ENCODE results near the gene SYCP2L. TPM values are rescaled to one million over a fixed set of nuclear protein-coding genes. Genes with fewer than 3 reads are reported as not detected.

SYCP2L gene
- total and polyA plus RNA-seq, 4 donors, result 0.49 to 5.3 (median 0.69) TPM

DNA sequence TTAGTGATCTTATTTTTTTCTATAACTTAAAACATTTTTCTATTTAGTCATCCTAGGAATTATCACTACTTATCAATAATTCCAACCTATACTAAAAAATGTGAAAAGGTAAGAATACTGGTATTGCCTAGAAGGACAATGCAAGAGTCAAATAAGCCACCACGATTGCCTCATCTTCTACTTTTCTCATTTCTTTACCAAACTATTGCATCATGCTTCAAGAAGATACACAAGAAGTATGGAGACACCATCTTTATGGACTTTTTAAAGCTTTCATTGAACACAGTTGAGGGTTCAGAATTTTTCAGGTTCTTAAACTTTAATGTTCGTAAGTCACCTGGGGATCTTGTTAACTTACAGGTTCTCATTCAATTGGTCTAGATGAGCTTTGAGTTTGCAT lies 131.4 kb downstream of the SYCP2L start:
- TF ChIP-seq, protein P1, sequence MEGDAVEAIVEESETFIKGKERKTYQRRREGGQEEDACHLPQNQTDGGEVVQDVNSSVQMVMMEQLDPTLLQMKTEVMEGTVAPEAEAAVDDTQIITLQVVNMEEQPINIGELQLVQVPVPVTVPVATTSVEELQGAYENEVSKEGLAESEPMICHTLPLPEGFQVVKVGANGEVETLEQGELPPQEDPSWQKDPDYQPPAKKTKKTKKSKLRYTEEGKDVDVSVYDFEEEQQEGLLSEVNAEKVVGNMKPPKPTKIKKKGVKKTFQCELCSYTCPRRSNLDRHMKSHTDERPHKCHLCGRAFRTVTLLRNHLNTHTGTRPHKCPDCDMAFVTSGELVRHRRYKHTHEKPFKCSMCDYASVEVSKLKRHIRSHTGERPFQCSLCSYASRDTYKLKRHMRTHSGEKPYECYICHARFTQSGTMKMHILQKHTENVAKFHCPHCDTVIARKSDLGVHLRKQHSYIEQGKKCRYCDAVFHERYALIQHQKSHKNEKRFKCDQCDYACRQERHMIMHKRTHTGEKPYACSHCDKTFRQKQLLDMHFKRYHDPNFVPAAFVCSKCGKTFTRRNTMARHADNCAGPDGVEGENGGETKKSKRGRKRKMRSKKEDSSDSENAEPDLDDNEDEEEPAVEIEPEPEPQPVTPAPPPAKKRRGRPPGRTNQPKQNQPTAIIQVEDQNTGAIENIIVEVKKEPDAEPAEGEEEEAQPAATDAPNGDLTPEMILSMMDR (IDR thresholded peaks at IDR 0.05; ENCODE audit: control extremely low read depth, extremely low read depth), result no peak
- ATAC-seq (ENCODE audit: insufficient read depth, low FRiP score), result no peak
- 87% methylated on average over 2 of the region's 2 CpGs for WGBS, 2 donors
- Histone ChIP-seq H3K9ac (ENCODE audit: insufficient read depth in 1 of 2, low read length in 2 of 2) (no peak overlapping the region), H3K9me3 (ENCODE audit: control insufficient read depth in 4 of 4, insufficient read depth in 3 of 4, low read length in 3 of 4) (peaks cover 0 to 2% (median 0%) of the 10 kb centered on the region in 4 donors), H3K27ac (ENCODE audit: low read depth in 1 of 2, low read length in 1 of 2) (no peak overlapping the region), H3K27me3 (ENCODE audit: control insufficient read depth in 3 of 3, insufficient read depth in 3 of 3, low read length in 2 of 3) (no peaks in the 10 kb centered on the region), H3K4me1 (ENCODE audit: control insufficient read depth in 5 of 5, insufficient read depth in 5 of 5, low read length in 5 of 5) (peaks cover 0 to 8% (median 0%) of the 10 kb centered on the region in 5 donors), H3K36me3 (ENCODE audit: control insufficient read depth in 4 of 4, insufficient read depth in 4 of 4, low read length in 4 of 4) (no peaks in the 10 kb centered on the region), H3K4me3 (no peak overlapping the region)
- DNase-seq, result no peak

DNA sequence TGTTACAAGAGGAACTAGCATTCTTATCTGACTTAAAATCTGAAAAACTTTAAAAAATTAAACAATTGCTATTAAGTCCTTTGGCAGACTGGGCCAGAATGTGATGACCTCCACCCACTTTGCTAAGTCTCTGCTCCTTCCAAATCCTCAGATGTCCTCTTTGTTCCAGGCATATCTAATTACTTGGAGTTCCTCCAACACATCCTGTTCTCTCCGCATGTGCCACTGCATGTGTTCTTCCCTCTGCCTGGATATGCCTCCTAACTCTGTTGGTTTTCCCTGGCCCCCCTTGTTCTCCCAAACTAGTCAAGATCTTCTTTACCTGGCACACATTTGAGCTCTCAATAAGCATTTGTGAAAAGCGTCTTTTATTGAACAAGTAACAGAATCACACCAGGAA lies 134.2 kb downstream of the SYCP2L start:
- Histone ChIP-seq H3K27ac (ENCODE audit: low read depth in 1 of 2, low read length in 1 of 2) (peak overlapping the region in 1 of 2 donors; percentile 33), H3K9me3 (ENCODE audit: control insufficient read depth in 4 of 4, insufficient read depth in 3 of 4, low read length in 3 of 4) (peaks cover 0 to 2% (median 0%) of the 10 kb centered on the region in 4 donors), H3K36me3 (ENCODE audit: control insufficient read depth in 4 of 4, insufficient read depth in 4 of 4, low read length in 4 of 4) (no peaks in the 10 kb centered on the region), H3K9ac (ENCODE audit: insufficient read depth in 1 of 2, low read length in 2 of 2) (no peak overlapping the region), H3K27me3 (ENCODE audit: control insufficient read depth in 3 of 3, insufficient read depth in 3 of 3, low read length in 2 of 3) (no peaks in the 10 kb centered on the region), H3K4me3 (no peak overlapping the region), H3K4me1 (ENCODE audit: control insufficient read depth in 5 of 5, insufficient read depth in 5 of 5, low read length in 5 of 5) (peaks cover 0 to 9% (median 0%) of the 10 kb centered on the region in 5 donors)
- WGBS, 2 donors, result 62 to 64% methylated on average over 2 of the region's 2 CpGs
- DNase-seq (no peak), ATAC-seq (ENCODE audit: insufficient read depth, low FRiP score) (no peak)
- TF ChIP-seq, protein P1 (IDR thresholded peaks at IDR 0.05; ENCODE audit: control extremely low read depth, extremely low read depth), result no peak

DNA sequence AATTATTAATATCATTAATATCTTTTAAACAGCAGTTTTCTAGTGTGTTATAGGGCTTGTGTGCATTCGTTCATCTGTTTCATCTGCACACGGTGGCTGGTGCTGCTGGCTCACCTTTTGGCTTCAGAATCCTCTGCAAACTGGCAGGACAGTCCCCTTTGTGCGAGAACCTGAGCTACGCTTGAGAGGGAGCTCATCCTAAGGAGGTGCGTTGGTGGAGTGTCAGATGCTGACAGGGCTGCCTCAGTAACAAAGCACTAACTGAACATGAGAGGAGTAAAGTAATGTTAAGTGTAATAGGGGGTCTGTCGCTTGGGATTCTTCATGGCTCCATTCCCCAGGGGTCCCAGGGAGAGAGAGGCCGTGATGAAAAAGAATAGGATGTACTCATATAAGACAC lies 134.9 kb downstream of the SYCP2L start:
- no peaks in the 10 kb centered on the region for H3K27me3 ChIP-seq (ENCODE audit: control insufficient read depth in 3 of 3, insufficient read depth in 3 of 3, low read length in 2 of 3)
- H3K9me3 ChIP-seq (ENCODE audit: control insufficient read depth in 4 of 4, insufficient read depth in 3 of 4, low read length in 3 of 4), result peaks cover 0 to 2% (median 0%) of the 10 kb centered on the region in 4 donors
- H3K4me3 ChIP-seq, result no peak overlapping the region
- no peak overlapping the region for H3K27ac ChIP-seq (ENCODE audit: low read depth in 1 of 2, low read length in 1 of 2)
- no peaks in the 10 kb centered on the region for H3K36me3 ChIP-seq (ENCODE audit: control insufficient read depth in 4 of 4, insufficient read depth in 4 of 4, low read length in 4 of 4)
- ATAC-seq (ENCODE audit: insufficient read depth, low FRiP score) (no peak), DNase-seq (no peak)
- TF ChIP-seq, protein P1 (IDR thresholded peaks at IDR 0.05; ENCODE audit: control extremely low read depth, extremely low read depth), result no peak
- 81 to 83% methylated on average over 7 of the region's 7 CpGs for WGBS, 2 donors
- H3K9ac ChIP-seq (ENCODE audit: insufficient read depth in 1 of 2, low read length in 2 of 2), result no peak overlapping the region
- H3K4me1 ChIP-seq (ENCODE audit: control insufficient read depth in 5 of 5, insufficient read depth in 5 of 5, low read length in 5 of 5), result peaks cover 0 to 13% (median 0%) of the 10 kb centered on the region in 5 donors

DNA sequence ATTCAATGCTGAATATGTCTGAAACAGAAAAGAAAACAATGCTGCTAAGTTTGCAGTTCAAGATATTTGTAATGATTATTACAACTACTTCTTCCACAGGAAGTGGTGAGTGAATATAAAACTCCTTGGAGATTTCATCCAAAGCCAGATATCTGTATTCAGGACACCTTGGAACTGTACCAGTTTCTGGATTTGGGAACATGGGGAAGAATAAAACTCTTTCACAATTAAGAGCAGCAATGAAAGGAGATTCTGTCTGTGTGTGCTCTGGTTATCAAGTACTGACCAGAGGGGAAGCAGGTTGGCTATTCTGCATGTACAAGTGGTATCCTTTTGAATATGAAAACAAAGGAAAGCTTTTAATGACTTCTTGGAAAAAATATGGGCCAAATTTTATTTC lies 136.2 kb downstream of the SYCP2L start:
- no peak for ATAC-seq (ENCODE audit: insufficient read depth, low FRiP score)
- DNase-seq, result no peak
- TF ChIP-seq, protein P1 (IDR thresholded peaks at IDR 0.05; ENCODE audit: control extremely low read depth, extremely low read depth), result no peak

More for the DNA sequence above, 136.2 kb downstream of the SYCP2L start:
- H3K9me3 ChIP-seq (ENCODE audit: control insufficient read depth in 4 of 4, insufficient read depth in 3 of 4, low read length in 3 of 4), result peaks cover 0 to 2% (median 0%) of the 10 kb centered on the region in 4 donors
- peak overlapping the region in 1 of 2 donors; percentile 33 for H3K27ac ChIP-seq (ENCODE audit: low read depth in 1 of 2, low read length in 1 of 2)
- H3K36me3 ChIP-seq (ENCODE audit: control insufficient read depth in 4 of 4, insufficient read depth in 4 of 4, low read length in 4 of 4), result no peaks in the 10 kb centered on the region
- H3K9ac ChIP-seq (ENCODE audit: insufficient read depth in 1 of 2, low read length in 2 of 2), result no peak overlapping the region
- H3K4me3 ChIP-seq, result no peak overlapping the region
- no peaks in the 10 kb centered on the region for H3K27me3 ChIP-seq (ENCODE audit: control insufficient read depth in 3 of 3, insufficient read depth in 3 of 3, low read length in 2 of 3)
- peaks cover 0 to 13% (median 0%) of the 10 kb centered on the region in 5 donors for H3K4me1 ChIP-seq (ENCODE audit: control insufficient read depth in 5 of 5, insufficient read depth in 5 of 5, low read length in 5 of 5)
